A673 (cell line): Measurements from ENCODE around the gene CHTOP. TPM values are rescaled to one million over a fixed set of nuclear protein-coding genes. Genes with fewer than 3 reads are reported as not detected.

Source experiments
- BruUV-seq: library from RNA; stranded (reverse); fragments of 400-500 nt; replicated peaks from 2 replicates; lab custom pipeline; 2021; lab: Mats Ljungman, UMichigan
- CTCF ChIA-PET: fragments of 300-600 bp; sonication (Branson Sonifier 250); formaldehyde crosslinking; loops from one replicate; lab custom pipeline; 2022; ENCODE audit warnings: antibody characterized with exemption; lab: Charles Lee
- POLR2A ChIA-PET: fragments of 300-600 bp; sonication (Branson Sonifier 250); formaldehyde crosslinking; loops from one replicate; lab custom pipeline; 2022; ENCODE audit warnings: antibody characterized with exemption; ENCODE audit not compliant: low non-redundant PET; lab: Charles Lee
- DNase-seq: peaks from one replicate; pipeline ENCODE4 v3.0.0-alpha.2; 2015; ENCODE audit warnings: low spot score
- H3K27ac ChIP-seq: fragments of 200-600 bp; sonication (generic); 2 replicates; pipeline ENCODE4 v1.5.1; 2016; ENCODE audit warnings: mixed run types, low read depth, mild to moderate bottlenecking, mixed read lengths, antibody characterized with exemption, low read length; ENCODE audit not compliant: poor library complexity, severe bottlenecking
- H3K27me3 ChIP-seq: fragments of 200-600 bp; sonication (generic); replicated peaks from 2 replicates; pipeline ENCODE4 v1.6.1; 2017; ENCODE audit warnings: mixed run types, low read depth, mild to moderate bottlenecking, mixed read lengths, antibody characterized with exemption, low read length; ENCODE audit not compliant: insufficient read depth, poor library complexity
- H3K36me3 ChIP-seq: fragments of 200-600 bp; sonication (generic); 2 replicates; pipeline ENCODE4 v1.6.1; 2016; ENCODE audit warnings: mixed run types, mild to moderate bottlenecking, mixed read lengths, antibody characterized with exemption, low read length; ENCODE audit not compliant: insufficient read depth, poor library complexity, severe bottlenecking
- H3K4me1 ChIP-seq: fragments of 200-600 bp; sonication (generic); 2 replicates; pipeline ENCODE4 v1.6.1; 2017; ENCODE audit warnings: mixed run types, mild to moderate bottlenecking, mixed read lengths, antibody characterized with exemption, low read length; ENCODE audit not compliant: insufficient read depth, poor library complexity, severe bottlenecking
- H3K4me3 ChIP-seq: fragments of 200-600 bp; sonication (generic); 2 replicates; pipeline ENCODE4 v1.5.1; 2016; ENCODE audit warnings: low read depth, mixed run types, mild to moderate bottlenecking, mixed read lengths, low read length; ENCODE audit not compliant: poor library complexity, severe bottlenecking
- H3K9me3 ChIP-seq: fragments of 200-600 bp; sonication (generic); 2 replicates; pipeline ENCODE4 v1.6.1; 2016; ENCODE audit warnings: mixed run types, low read depth, mild to moderate bottlenecking, mixed read lengths, antibody characterized with exemption, low read length; ENCODE audit not compliant: poor library complexity, severe bottlenecking
- CTCF ChIP-seq: fragments of 300-800, 200-600 bp; sonication (generic); conservative IDR thresholded peaks from 2 replicates; pipeline ENCODE4 v1.5.1; 2017; ENCODE audit warnings: low read depth, mild to moderate bottlenecking, antibody characterized with exemption, low read length, moderate library complexity, mixed read lengths
- EZH2 ChIP-seq: fragments of 200-600 bp; sonication (generic); IDR thresholded peaks from 2 replicates; pipeline ENCODE4 v1.6.1; 2017; ENCODE audit warnings: borderline replicate concordance, low read depth, mild to moderate bottlenecking, mixed read lengths, antibody characterized with exemption, low read length; ENCODE audit not compliant: poor library complexity, severe bottlenecking
- intact Hi-C: fragments of 100-400 bp; cut with micrococcal nuclease; formaldehyde crosslinking; loops from one replicate; pipeline ENCODE4 v1.10.0; 2022; ENCODE audit not compliant: unreplicated experiment
- total RNA-seq: library from RNA; stranded (reverse); gene quantifications from 2 replicates; pipeline ENCODE4 v1.2.3, GENCODE V29; 2021

CHTOP gene
- total RNA-seq, 1 experiment from 2014 or later, result 101 TPM

GRCh38 chr1:153597206-153597605 lies 36.7 kb upstream of the CHTOP start:
- H3K27ac ChIP-seq, result no peak overlapping the region
- POLR2A ChIA-PET, result no interaction called here
- CTCF ChIA-PET, result no interaction called here
- H3K36me3 ChIP-seq, result no peaks in the 10 kb centered on the region
- no peak for DNase-seq
- no peaks in the 10 kb centered on the region for H3K9me3 ChIP-seq
- peaks cover 4% of the 10 kb centered on the region for H3K4me1 ChIP-seq
- H3K27me3 ChIP-seq, result no peaks in the 10 kb centered on the region
- BruUV-seq, result no TSS peak
- TF ChIP-seq CTCF, result no peak
- no peak for TF ChIP-seq EZH2
- H3K4me3 ChIP-seq, result no peak overlapping the region
- intact Hi-C loops, result no loop called here

GRCh38 chr1:153598309-153599172 lies 35.3 kb upstream of the CHTOP start:
- no TSS peak for BruUV-seq
- peak; percentile 83 for DNase-seq
- Histone ChIP-seq H3K27ac (no peak overlapping the region), H3K9me3 (no peaks in the 10 kb centered on the region), H3K4me1 (peaks cover 4% of the 10 kb centered on the region), H3K27me3 (no peaks in the 10 kb centered on the region), H3K36me3 (no peaks in the 10 kb centered on the region), H3K4me3 (no peak overlapping the region)
- intact Hi-C loops, result no loop called here
- TF ChIP-seq CTCF, result no peak
- TF ChIP-seq EZH2, result no peak
- ChIA-PET CTCF (no interaction called here), POLR2A (no interaction called here)

GRCh38 chr1:153599847-153600246 lies 34.0 kb upstream of the CHTOP start:
- Histone ChIP-seq H3K4me3 (no peak overlapping the region), H3K27me3 (no peaks in the 10 kb centered on the region), H3K9me3 (no peaks in the 10 kb centered on the region), H3K36me3 (no peaks in the 10 kb centered on the region), H3K4me1 (peaks cover 4% of the 10 kb centered on the region), H3K27ac (no peak overlapping the region)
- intact Hi-C loops, result no loop called here
- ChIA-PET POLR2A (no interaction called here), CTCF (no interaction called here)
- no TSS peak for BruUV-seq
- DNase-seq, result no peak
- no peak for TF ChIP-seq EZH2
- no peak for TF ChIP-seq CTCF
